Adrenal gland (tissue), 12 donors: ENCODE data around the gene BOD1. TPM values are rescaled to one million over a fixed set of nuclear protein-coding genes. Genes with fewer than 3 reads are reported as not detected.

ENCODE experiments used
- DNase-seq, 7 donors: peaks; one replicate each; pipeline ENCODE4 v3.0.0-alpha.2; 2019 to 2020
- H3K27ac ChIP-seq, 5 donors: fragments of 200-600 bp; sonication (generic) in 4 of 5; 1 replicate in 3 of 5; 2 replicates in 2 of 5; pipeline versions ENCODE4 v1.5.1 to v1.8.0; 2016 to 2020; ENCODE audit warnings: mild to moderate bottlenecking in 1 of 5
- H3K27me3 ChIP-seq: fragments of 200-600 bp; 2 replicates; pipeline ENCODE4 v1.8.0; 2021
- H3K36me3 ChIP-seq, 2 donors: fragments of 200-600 bp; replicated peaks in 1 of 2; 1 replicate in 1 of 2; 2 replicates in 1 of 2; pipeline versions ENCODE4 v1.5.1 to v1.8.0; 2018 to 2022
- H3K4me1 ChIP-seq, 2 donors: fragments of 200-600 bp; replicated peaks in 1 of 2; 1 replicate in 1 of 2; 2 replicates in 1 of 2; pipeline versions ENCODE4 v1.5.1 to v1.8.0; 2018 to 2021
- H3K4me3 ChIP-seq, 4 donors: fragments of 200-600 bp; sonication (generic) in 3 of 4; one replicate each; pipeline ENCODE4 v1.5.1; 2016 to 2018
- H3K9me3 ChIP-seq, 3 donors: fragments of 200-600 bp; sonication (generic) in 1 of 3; replicated peaks in 1 of 3; 1 replicate in 2 of 3; 2 replicates in 1 of 3; pipeline versions ENCODE4 v1.5.1 to v1.8.0; 2016 to 2021
- POLR2A ChIP-seq, 2 donors: fragments of 450-650 bp; IDR thresholded peaks; one replicate each; pipeline ENCODE4 v1.6.1; 2017; ENCODE audit warnings: antibody characterized with exemption in 2 of 2, mild to moderate bottlenecking in 2 of 2, moderate library complexity in 1 of 2
- WGBS, 4 donors: extraction: QIAGEN DNeasy Blood & Tissue Kit in 2 of 4; methylation state at CpG; one replicate each; pipeline versions ENCODE4 v1.1.5 to v1.1.7; 2013 to 2017; 5-methylcytosine and 5-hydroxymethylcytosine counted together
- intact Hi-C, 2 donors: fragments of 100-400 bp; cut with DNase I; formaldehyde crosslinking; loops; one replicate each; pipeline versions ENCODE4 v1.14.1 to v1.15.0; 2022 to 2023
- polyA plus RNA-seq, 3 donors: library from polyadenylated mRNA; stranded (reverse); fragments of 200-250 nt in 2 of 3; fragments of 350-450 nt in 1 of 3; fragmentation: Illumina TruSeq in 1 of 3; extraction: RNeasy Lipid Tissue Mini Kit (QIAGEN cat#74804) in 1 of 3; gene quantifications; one replicate each; pipeline ENCODE4 v1.2.3, GENCODE V29; 2013 to 2014
- total RNA-seq, 9 donors: library from RNA; depleted of rRNA in 4 of 9; stranded (reverse); fragments of >200 nt in 4 of 9; fragments of 120-200 nt in 1 of 9; fragmentation: NEBNext Ultra II Directional in 1 of 9; extraction: Animal tissue kit (Norgen Biotek cat#: 25700) in 1 of 9; gene quantifications; one replicate each; pipeline versions ENCODE4 v1.1.0 to v1.2.4, GENCODE V29; 2013 to 2023
- TF ChIP-seq, protein P1 (sequence below), 6 experiments: fragments of 450-650 bp in 4 of 6; fragments of 200-600 bp in 2 of 6; sonication (generic) in 1 of 6; IDR thresholded peaks; 1 replicate in 5 of 6; 2 replicates in 1 of 6; pipeline versions ENCODE4 v1.5.1 to v1.8.0; 2016 to 2021; ENCODE audit warnings: antibody characterized with exemption in 6 of 6, mild to moderate bottlenecking in 2 of 6, moderate library complexity in 1 of 6
- donor health status: healthy with polysubstance abuse.
- donor health status: Bipolar disorder and iron deficiency.
- donor health status: DM: yes; HTN: yes; CAD: no.
- donor health status: DM: no; HTN: no; CAD: no.
- donor health status: DM: no; HTN: no; CAD: no.
- donor health status: DM: yes; HTN: yes; CAD: no.

BOD1 gene
- total and polyA plus RNA-seq, 12 donors = 30.0 to 127 (median 54.2) TPM

DNA sequence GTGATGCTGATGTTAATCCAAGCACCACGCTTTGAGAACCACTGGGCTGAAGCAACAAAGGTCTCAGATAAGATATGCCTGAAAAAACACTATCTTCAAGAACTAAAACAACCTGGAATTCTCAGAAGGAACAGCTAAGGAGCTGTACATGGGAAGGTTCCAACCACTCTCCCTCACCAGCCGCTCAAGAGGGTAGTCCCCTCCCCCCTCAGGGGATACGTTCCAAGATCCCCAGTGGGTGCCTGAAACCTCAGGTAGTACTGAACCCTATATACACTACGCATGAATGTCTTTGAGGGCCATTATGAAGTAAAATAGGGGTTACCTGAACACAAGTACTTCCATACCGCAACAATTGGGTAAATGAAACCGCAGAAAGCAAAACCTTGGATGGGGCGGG lies 1.9 kb downstream of the BOD1 start:
- intact Hi-C loops = loop anchor here in 1 of 2 donors (5.0 kb wide), 1 partner anchor 368 kb away; no protein-coding TSS in a partner anchor
- H3K9me3 ChIP-seq = no peaks in the 10 kb centered on the region
- H3K27ac ChIP-seq = no peak overlapping the region
- peaks cover 9 to 59% of the 10 kb centered on the region in 2 donors for H3K4me1 ChIP-seq
- H3K27me3 ChIP-seq = no peaks in the 10 kb centered on the region
- peaks cover 0 to 17% of the 10 kb centered on the region in 2 donors for H3K36me3 ChIP-seq
- no peak overlapping the region for H3K4me3 ChIP-seq
- no peak for TF ChIP-seq POLR2A (IDR thresholded peaks at IDR 0.05)
- TF ChIP-seq, protein P1, sequence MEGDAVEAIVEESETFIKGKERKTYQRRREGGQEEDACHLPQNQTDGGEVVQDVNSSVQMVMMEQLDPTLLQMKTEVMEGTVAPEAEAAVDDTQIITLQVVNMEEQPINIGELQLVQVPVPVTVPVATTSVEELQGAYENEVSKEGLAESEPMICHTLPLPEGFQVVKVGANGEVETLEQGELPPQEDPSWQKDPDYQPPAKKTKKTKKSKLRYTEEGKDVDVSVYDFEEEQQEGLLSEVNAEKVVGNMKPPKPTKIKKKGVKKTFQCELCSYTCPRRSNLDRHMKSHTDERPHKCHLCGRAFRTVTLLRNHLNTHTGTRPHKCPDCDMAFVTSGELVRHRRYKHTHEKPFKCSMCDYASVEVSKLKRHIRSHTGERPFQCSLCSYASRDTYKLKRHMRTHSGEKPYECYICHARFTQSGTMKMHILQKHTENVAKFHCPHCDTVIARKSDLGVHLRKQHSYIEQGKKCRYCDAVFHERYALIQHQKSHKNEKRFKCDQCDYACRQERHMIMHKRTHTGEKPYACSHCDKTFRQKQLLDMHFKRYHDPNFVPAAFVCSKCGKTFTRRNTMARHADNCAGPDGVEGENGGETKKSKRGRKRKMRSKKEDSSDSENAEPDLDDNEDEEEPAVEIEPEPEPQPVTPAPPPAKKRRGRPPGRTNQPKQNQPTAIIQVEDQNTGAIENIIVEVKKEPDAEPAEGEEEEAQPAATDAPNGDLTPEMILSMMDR (IDR thresholded peaks at IDR 0.05) = no peak
- 88 to 95% (median 89%) methylated on average over 7 of the region's 7 CpGs for WGBS, 4 donors
- DNase-seq = no peak

DNA sequence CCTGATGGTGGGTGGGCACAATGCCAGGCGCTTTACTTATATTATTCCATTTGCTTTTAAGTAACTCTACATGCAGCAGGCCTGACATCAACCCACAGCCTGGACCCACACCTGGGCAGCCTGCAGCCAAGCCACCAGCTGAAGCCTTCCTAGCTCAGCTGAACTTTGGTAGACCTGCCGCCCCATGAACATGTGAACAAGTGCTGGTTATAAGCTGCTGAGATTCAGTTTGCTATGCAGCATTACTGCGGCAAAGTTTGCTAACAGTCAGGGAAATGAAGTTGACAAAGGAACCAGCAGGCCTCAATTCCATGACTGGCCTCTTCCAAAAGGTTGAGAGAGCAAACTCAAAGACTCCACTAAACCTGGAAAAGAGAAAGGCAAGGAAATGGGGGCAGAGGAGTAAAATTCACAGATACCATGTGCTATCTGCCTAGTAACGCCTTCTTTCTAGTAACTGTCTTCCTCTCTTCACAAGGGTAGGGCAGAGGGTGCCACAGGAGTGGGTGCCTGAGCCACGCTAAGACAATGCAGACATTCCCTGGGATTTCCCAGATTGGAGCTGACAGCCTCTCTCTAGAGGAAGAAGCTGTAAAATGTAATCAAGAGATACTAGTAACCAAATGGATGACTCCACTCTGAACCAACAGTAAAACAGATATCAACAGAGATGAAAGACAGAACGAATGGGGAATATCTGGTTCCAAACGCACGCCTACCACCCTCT lies 2.9 kb downstream of the BOD1 start:
- no peaks in the 10 kb centered on the region for H3K9me3 ChIP-seq
- intact Hi-C loops = loop anchor here in 1 of 2 donors (5.0 kb wide), 1 partner anchor 369 kb away; no protein-coding TSS in a partner anchor
- no peak for DNase-seq
- peaks cover 9 to 60% of the 10 kb centered on the region in 2 donors for H3K4me1 ChIP-seq
- no peak for TF ChIP-seq POLR2A (IDR thresholded peaks at IDR 0.05)
- TF ChIP-seq, protein P1 (IDR thresholded peaks at IDR 0.05) = no peak
- H3K36me3 ChIP-seq = peaks cover 0 to 25% of the 10 kb centered on the region in 2 donors
- WGBS, 4 donors = 88 to 92% (median 90%) methylated on average over 8 of the region's 8 CpGs
- H3K27me3 ChIP-seq = no peaks in the 10 kb centered on the region
- H3K4me3 ChIP-seq = no peak overlapping the region
- no peak overlapping the region for H3K27ac ChIP-seq

DNA sequence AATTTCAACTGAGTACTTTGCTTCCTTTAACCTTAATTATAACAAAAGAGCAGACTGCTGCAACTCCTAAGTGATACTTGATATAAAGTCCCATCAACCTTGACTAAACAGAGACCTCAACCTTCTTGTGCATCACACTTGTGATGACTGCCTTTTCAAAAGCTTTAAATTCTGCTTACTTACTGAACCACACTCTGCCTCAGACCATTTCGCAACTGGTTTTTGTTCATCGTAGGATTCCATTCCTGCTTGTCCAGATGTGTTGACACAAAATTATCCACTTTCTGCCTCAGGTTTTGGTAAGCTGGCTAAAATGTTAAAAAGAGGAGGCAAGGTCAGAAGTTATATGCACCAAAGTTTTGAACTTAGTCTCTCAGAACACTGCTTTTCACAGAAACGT lies 3.5 kb downstream of the BOD1 start:
- WGBS, 4 donors = 61 to 70% (median 62%) methylated on average over 3 of the region's 3 CpGs
- Histone ChIP-seq H3K9me3 (no peaks in the 10 kb centered on the region), H3K4me1 (peaks cover 9 to 65% of the 10 kb centered on the region in 2 donors), H3K27me3 (no peaks in the 10 kb centered on the region), H3K27ac (no peak overlapping the region), H3K4me3 (no peak overlapping the region), H3K36me3 (peaks cover 0 to 31% of the 10 kb centered on the region in 2 donors)
- no peak for TF ChIP-seq POLR2A (IDR thresholded peaks at IDR 0.05)
- TF ChIP-seq, protein P1 (IDR thresholded peaks at IDR 0.05) = no peak
- no peak for DNase-seq
- intact Hi-C loops = loop anchor here in 1 of 2 donors (5.0 kb wide), 1 partner anchor 369 kb away; no protein-coding TSS in a partner anchor

DNA sequence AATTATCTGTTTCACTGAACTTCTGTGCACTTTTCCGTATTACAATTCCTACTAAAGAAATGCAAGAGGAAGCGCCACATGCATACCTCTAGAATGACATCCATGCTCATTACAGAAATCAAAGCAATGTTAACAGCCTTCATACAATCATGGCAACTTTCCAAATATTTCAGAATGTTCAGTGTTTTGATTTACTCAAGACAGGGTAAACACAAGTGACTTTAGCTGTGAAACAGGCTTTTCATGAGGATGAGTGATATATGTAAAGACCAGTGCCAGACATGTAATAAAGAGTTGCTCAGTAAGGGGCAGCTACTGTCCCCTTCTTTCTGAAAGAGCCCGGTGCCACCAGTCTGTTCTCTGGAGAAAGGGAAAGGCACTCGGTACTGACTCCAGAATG lies 4.7 kb downstream of the BOD1 start:
- 87 to 94% (median 89%) methylated on average over 4 of the region's 4 CpGs for WGBS, 4 donors
- H3K36me3 ChIP-seq = peaks cover 0 to 44% of the 10 kb centered on the region in 2 donors
- intact Hi-C loops = loop anchor here in 1 of 2 donors (5.0 kb wide), 1 partner anchor 371 kb away; no protein-coding TSS in a partner anchor

More for the DNA sequence above, 4.7 kb downstream of the BOD1 start:
- Histone ChIP-seq H3K4me1 (peaks cover 9 to 56% of the 10 kb centered on the region in 2 donors), H3K27ac (no peak overlapping the region), H3K9me3 (no peaks in the 10 kb centered on the region), H3K27me3 (no peaks in the 10 kb centered on the region), H3K4me3 (no peak overlapping the region)
- TF ChIP-seq POLR2A (IDR thresholded peaks at IDR 0.05) = no peak
- no peak for DNase-seq
